HG02571 (cell line): Measurements from ENCODE around the gene CCT3.

Source experiments
- ATAC-seq: cut with Tn5 transposase; IDR thresholded peaks from one replicate; pipeline ENCODE4 v1.9.1; 2021; ENCODE audit warnings: mild to moderate bottlenecking, moderate library complexity; ENCODE audit not compliant: unreplicated experiment

CCT3 gene

DNA sequence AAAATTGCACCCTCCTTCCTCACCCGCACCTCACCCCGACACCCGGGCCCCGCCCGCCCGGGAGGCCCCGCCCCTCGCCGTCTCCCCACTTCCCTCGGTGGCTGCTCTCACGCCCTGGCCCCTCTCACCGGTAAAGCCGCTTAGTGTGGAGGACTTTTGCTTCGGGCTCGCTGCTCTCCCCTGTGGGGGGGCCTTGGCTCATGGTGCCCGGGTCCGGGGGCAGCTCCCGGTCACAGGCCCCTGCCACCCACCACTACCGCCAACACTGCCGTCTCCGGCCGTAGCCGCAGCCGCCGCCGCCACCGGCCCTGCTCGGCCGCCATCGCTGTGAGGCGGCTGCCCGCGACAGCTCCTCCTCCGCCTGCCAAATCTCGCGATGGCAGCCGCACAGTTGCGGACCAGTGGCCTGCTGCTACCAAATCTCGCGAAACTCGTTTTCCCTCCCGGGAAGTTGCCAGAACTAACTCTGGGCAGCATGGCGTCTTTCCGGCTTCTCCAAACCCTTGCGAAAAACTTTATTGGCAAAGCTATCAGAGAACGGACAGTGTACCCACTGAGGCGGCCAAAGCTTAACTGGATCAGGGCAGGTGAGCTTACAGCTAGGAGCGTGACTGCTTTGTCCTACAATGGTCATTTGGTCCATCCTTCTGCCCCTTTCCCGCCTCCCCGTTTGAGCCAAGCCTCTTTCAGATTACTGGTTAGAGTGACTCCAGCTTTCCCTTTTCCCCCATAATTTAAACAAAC lies 55.4 kb downstream of the CCT3 start, which contains the start of gene SMG5:
SMG5 (minus strand) TSS at position 347 of the 744 bp plus-strand sequence; CDS start at position 202, 145 bp downstream.
- ATAC-seq, result peak; percentile 65

DNA sequence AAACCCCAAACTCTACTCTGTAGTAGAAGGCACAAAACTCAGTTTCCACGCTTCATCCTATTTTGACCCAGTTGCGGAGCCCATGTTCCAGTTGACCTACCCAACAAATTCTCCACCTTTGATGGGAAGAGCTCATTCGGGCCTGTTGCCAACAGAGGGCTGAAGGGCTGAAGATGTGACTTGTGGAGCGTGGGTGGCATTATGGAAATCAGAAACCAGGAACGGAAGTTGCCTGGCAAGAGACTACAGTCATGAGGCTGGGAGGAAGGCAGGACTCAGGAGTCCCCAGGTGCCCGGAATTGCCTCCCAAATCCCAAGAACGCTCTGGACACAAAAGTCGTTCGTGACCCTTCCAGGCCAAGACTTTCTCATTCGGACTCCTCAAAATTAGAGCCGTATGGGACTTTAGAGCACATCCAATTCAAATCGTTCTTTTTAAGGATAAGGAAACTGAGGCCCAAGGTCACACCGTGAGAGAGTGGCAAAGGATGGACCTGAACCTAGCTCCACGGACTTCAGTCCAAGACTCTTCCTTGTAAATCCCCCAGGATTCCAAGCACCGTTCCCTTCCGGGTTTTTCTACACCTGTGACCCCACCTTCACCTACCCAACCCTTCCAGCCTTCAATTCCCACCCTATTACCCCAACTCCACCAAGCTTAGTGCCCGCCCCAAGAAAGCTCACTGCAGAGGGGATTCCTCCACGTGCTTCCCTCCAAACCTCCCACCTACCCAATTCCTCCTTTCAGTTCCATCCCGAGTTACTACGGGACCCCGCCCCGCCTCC lies 56.2 kb downstream of the CCT3 start:
- no peak for ATAC-seq

- ATAC-seq, result peak; percentile 46
Observed at GRCh38 chr1:156281281-156281680, 56.8 kb downstream of the CCT3 start.

DNA sequence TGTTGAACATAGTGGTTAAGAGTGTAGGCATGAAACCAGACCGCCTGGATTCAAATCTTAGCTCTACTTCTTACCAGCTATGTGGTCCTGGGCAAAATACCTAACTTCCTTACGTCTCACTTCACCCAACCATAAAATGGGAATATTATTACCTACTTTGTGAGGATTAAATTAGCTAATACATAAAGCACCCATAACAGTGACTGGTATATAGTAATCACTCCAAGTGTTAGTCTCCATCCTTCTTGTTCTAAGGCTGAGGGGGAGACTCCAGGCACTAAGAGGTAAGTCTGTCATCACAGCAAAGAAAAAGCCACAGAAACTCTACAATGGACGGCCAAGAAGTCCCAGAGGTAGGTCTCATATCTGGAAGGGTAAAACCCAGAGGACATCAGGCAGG lies 58.3 kb downstream of the CCT3 start:
- no peak for ATAC-seq

DNA sequence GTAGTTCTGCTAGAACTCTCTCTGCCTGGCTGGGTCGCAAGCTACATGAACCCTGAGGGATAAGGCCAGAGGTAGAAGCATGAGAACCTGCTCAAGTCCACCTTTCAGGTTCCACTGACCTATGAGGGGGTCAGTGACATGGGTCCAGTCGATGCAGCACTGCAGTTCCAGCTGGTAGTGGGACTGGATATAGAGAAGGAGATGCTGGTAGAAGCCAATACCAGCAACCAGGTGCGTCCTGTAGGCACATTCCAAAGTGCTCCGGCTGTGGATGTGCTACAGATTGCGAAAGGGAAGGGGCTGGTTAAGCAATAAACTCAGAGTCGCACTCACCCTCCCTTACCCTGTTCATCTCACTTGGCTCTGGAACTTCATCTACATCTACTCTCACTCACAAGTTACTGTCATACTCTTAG lies 61.1 kb downstream of the CCT3 start:
- no peak for ATAC-seq

DNA sequence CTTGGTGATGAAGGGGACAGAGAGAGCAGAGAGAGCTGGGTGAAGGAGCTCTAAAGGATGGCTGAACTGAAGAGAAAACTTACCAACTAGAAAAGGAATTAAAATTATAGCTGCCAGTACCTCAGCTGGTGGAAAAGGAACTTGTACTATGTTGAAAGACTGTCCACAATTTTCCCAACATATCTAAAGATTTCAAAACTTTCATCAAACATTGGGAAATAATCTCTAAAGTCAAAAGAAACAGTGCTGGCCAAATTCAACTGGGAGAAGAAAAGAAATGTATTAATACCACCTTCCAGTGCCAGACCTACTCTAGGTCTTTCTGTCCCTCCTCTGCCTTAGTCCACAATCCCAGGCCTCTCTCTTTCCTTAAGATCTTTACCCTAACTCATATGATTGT lies 61.6 kb downstream of the CCT3 start:
- ATAC-seq, result no peak

DNA sequence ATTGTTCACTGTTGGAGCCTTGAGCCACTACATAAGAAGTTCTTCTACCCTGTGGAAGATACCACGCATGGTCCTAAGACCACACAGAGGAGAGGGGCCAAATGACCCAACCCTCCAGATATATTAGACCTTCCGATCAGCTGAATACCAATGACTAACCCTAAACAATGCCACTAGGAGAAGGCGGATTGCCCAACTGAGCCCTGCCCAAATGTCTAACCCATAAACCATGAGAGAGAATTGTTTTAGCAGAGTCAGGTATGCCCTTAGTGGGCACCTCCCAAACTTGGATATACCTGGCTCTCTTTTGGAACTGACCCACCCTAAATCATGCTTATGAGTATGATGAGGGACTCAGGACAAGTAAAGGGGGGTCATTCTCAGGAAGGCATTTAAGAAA lies 67.8 kb downstream of the CCT3 start:
- ATAC-seq, result no peak

GRCh38 chr1:156268336-156268735 lies 69.8 kb downstream of the CCT3 start:
- ATAC-seq, result no peak

GRCh38 chr1:156266051-156266450 lies 72.0 kb downstream of the CCT3 start:
- ATAC-seq, result no peak

DNA sequence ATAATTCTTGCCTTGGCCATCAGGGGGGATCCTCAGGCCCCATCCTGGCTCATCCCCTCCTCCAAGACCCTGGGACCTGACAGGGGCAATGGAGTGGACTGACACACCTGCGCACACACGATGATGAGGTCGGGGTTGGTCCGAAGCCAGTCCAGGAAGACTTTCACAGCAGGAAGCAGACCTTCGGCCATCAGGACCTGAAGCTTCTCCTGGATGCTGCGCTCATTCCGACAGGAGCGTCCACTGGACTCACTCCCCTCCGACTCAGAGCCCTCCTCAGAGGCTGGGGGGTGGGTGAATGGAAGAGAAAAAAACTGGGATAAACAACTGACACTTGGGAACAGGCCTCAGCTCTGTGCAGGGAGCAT lies 74.8 kb downstream of the CCT3 start:
- no peak for ATAC-seq

- ATAC-seq, result no peak
Observed at GRCh38 chr1:156262461-156263287, 75.4 kb downstream of the CCT3 start.

GRCh38 chr1:156260896-156261295 lies 77.2 kb downstream of the CCT3 start:
- ATAC-seq, result no peak

GRCh38 chr1:156259805-156260204 lies 78.3 kb downstream of the CCT3 start:
- ATAC-seq, result no peak
